Eye (tissue), 1 donor: ENCODE results near the gene ST8SIA3.

Experiments used
- DNase-seq: peaks from one replicate; pipeline ENCODE4 v3.0.0-alpha.2; 2015

The ST8SIA3 gene

DNA sequence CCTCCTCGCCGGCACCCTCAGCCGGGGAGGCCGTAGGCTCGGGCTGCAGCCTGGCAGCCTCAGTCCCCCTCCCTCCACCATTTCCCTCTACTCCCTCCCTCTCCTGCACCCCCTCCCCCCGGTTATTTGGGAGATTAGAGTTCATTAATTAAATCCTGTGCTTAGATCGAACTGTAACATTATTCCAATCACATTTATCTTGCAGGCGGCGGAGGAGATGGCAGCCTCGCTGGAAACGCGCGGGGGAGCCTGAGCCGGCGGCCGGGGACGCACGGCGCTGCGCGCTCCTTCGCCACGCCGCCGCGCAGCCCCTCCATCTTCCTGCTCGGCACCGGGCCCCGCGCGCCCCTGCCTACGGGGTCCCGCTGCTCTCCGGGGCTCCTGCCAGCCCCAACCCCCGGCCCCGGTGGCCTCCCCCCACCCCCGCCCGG lies at the start of gene ST8SIA3:
Gene ST8SIA3, plus strand, starts transcription at position 287 of the 431 bp plus-strand sequence. CDS start 290 bp downstream, outside the sequence.
- DNase-seq, result peak; percentile 47

GRCh38 chr18:57311472-57311871 lies 40.9 kb upstream of the ST8SIA3 start:
- DNase-seq, result no peak

DNA sequence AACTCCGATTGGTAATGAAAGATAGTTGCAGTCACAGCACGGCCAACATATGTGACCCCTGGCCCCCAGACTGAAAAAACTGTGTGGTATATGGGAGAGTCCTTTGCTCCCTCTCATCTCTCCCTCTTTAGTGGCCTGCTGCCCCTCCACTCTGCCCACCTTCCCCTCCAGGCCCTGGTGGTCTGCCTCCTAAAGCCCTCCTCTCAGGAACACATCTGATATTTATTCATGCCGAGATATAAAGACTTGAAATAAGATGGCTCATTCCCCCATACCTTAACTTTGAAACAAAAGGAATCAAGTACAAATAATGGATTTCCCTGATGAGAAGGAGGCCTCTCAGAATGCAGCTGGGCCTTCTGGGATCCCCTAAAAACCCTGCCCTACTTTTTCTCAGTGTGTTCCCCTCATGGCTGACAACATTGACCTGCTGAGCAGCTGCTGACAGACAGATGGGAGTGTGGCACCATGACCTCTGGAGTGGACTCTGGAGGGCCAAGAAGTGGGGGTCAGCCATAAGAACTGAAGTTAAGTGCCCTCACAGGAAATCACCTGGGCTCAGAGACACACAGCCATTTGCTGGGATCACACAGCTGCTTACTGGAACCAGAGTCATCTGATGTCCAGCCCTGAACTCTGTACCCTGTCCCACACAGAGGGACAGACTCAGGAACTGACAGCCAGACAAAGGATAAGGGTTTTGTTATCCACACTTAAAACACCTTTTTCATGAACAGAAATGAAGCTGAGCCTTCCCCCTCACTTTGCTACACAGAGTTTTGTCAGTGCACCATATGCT lies 39.8 kb upstream of the ST8SIA3 start:
- DNase-seq, result no peak

- no peak for DNase-seq
Measured at GRCh38 chr18:57320603-57321002, 31.8 kb upstream of the ST8SIA3 start.

DNA sequence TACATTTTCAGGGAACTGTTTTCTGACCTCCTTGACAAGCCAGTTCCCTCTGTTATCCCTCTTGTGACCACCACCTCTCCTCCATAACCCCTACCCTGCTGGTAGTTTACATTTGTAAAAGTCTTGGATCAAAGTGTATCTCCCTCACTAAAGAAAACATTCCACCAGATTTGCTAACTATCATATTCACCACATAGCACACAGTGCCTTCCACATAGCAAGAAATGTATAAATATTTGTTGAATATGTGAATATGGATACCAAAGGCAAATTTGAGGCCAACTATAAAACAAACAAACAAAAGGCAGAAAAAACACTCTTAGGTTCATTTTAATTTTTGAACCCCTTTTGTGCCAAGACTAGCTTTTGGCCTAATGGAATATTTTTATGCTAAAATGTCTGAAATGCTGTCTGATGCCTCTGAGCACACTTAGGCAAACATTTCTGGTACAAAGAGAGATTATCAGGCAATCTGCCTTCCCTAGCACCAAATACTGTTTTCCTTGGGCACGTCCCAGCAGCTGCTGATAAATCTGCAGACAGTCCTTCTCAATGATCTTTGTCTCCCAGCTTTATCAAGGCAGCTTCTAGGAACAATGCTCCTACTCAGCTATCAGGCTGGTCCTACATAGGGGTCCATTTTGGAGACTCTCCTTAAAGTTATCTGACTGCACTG lies 26.7 kb upstream of the ST8SIA3 start:
- DNase-seq, result no peak

DNA sequence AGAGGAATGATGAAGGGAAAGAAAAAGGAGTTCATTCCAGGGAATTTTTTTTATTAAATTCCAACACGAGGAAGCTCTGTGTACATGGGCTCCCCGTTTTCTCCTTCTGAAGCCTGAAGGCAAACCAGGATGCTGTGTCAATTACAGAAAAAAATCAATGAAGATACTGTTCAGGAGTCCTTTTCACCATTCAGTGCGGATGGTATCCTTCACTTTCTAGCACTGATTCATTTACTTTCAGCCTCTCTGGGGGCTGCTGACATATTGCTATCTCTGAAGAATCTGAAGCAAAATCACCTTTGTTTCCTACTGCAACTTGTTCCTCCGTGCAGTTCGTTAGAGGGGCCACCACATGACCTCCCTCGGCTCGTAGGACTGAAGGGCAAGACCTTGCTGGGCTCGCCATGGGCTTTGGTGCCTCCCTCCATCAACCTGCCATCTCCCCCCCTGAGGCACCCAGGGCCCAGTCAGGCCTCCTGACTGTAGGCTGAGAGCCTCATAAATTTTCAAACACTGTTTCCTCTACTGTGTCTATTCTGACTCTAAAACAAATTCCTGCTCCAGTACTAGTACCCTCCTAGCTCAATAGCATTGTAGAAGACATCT lies 25.5 kb upstream of the ST8SIA3 start:
- DNase-seq, result peak; percentile 20

GRCh38 chr18:57328665-57329064 lies 23.7 kb upstream of the ST8SIA3 start:
- DNase-seq, result no peak

DNA sequence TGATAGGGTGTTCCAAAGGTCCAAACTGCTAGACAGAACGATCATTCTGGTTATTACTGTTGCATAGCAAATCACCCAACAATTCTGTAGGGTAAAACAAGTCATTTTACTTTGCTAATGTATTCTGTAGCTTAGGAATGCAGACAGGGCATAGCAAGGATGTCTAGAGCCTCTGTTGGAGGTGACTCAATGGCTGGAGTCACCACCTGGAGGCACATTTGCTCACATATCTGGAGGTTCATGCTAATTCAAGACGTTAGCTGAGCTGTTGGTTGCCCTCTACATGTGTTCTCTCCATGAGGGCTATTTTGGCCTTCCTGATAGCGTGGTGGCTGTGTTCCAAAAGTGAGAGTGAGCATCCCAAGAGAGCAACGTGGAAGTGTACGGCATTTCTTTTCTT lies 22.5 kb upstream of the ST8SIA3 start:
- DNase-seq, result no peak

GRCh38 chr18:57331718-57332117 lies 20.6 kb upstream of the ST8SIA3 start:
- DNase-seq, result no peak

DNA sequence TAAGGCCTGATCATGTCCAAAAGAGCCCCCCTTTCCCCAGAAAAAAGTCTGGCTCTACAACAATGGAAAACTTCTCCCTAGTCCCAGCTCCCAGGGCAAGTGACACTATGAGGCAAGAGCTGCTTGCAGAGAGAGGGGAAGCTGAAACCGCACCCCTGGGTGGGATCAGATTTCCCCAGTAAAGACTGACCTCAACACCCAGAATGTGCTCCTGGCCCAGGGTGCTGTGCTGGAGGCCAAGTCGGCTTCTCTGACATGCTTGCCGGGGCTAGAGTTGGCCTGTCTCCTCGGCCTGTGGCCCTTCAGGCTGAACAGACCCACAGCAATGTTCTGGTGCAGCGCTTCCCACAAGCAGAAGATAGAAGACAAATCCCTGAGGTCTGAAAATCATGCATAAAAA lies 18.4 kb upstream of the ST8SIA3 start:
- no peak for DNase-seq

DNA sequence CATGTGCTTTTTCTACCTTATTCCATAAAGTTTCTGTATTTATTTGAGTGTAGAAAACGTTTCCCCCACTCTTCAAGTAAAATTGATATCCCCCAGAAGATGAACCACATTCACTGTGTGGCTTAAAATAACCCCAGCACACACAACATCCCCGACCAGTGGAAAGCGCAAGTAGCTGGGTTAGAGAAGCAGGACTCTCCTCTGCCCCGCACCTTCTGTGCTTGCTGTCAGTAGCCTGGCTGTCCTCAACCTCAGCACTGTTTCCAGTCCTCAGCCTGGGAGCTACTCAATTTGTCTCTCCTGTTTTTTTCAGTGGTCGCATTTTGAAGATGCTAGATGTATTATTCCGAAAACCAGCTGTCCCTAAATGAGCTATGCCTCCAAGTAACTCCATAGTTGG lies 18.0 kb upstream of the ST8SIA3 start:
- DNase-seq, result no peak

- DNase-seq, result no peak
Measured at GRCh38 chr18:57336343-57336742, 16.0 kb upstream of the ST8SIA3 start.

DNA sequence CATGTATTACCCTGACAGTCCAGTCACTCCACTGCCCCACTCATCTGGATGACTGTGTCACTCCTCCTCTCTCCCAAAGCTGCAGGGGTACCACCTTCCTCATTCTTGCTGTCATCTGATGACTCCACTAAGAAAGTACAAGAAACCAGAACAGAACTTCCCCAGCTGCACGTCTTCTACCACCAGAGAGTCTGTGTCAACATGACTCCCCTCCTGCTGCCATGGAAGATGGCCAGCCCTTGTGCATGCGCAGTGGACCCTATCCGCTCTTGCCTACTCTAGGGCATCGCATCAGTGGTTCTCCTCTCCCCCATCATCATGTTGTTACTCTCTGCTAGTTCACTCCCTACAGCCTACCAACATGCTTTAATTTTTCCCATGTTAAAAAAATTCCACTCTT lies 14.5 kb upstream of the ST8SIA3 start:
- DNase-seq, result no peak

- DNase-seq, result no peak
Measured at GRCh38 chr18:57343833-57344232, 8.5 kb upstream of the ST8SIA3 start.

- DNase-seq, result no peak
Measured at GRCh38 chr18:57346876-57347275, 5.5 kb upstream of the ST8SIA3 start.

DNA sequence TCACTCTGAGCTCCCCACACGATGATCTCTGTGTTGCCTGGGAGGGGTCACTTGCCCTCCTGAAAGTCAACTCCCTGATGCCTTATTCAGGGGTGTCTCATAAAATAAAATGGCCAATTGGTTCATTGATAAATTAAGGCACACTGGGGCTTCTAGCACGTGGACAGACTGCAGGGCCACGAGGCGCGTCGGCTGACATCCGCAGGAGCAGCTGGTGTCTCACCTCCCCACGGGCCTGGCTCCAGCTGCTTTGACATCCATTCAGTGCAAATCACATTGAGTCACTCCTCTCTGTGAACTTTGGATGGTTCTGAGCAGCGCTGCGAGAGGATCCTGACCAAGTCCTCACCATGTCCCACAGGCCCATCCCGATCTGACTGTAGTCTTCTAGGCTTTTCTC lies 4.6 kb upstream of the ST8SIA3 start:
- DNase-seq, result peak; percentile 63

- peak; percentile 70 for DNase-seq
Measured at GRCh38 chr18:57352761-57353136, 392 bp downstream of the ST8SIA3 start.

GRCh38 chr18:57353137-57353939 lies 981 bp downstream of the ST8SIA3 start:
- DNase-seq, result peak; percentile 86

DNA sequence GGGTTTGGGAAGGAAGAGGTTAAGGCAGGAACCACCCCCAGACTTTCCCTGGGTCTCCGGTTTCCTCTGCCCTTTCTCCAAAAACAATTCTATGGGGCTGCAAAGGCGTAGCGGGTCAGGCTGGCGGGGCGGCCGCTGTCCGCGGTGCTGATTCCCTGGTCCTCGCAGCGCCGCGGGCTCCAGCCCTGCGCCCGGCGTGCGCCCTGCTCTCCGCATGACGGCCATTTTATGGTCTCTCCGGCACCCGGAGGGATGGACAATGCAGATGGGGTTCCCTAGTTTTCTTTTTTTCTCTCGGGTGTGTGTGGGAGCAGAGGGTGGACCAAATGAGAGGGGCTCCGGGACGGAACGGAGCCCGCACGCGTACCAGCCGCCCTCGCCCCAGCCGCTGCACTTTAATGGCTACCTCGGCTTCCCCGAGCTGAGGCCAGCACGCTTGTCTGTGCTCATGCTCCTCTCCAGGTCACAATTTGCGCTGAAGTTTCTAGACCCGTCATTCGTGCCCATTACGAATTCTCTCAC lies 1.6 kb downstream of the ST8SIA3 start:
- DNase-seq, result no peak

- no peak for DNase-seq
Measured at GRCh38 chr18:57359433-57359832, 7.1 kb downstream of the ST8SIA3 start.

GRCh38 chr18:57362714-57363113 lies 10.4 kb downstream of the ST8SIA3 start:
- peak; percentile 55 for DNase-seq

DNA sequence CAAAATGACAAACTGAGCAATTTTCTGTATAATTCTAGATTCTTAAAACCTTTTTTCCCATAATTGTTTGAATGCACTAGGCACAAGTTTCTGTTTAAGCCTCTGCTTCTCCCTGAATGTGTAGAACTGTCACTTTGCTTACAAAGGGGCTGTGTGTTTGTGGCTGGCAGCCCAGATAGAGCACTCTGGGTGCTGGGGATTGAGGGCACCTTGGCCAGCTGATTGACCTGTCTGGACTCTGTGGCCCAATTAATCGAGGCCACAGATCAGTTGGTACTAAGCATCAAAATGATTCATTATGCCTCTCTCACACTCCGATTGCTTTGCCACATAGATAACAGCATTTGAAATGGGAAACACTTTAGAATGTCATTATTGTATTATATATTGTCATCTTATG lies 12.1 kb downstream of the ST8SIA3 start:
- DNase-seq, result no peak

GRCh38 chr18:57366528-57367081 lies 14.2 kb downstream of the ST8SIA3 start:
- no peak for DNase-seq
